GM19463 (cell line): Measurements from ENCODE around the gene TTLL5.

Source experiments
- ATAC-seq: cut with Tn5 transposase; IDR thresholded peaks from one replicate; pipeline ENCODE4 v1.9.1; 2021; ENCODE audit warnings: mild to moderate bottlenecking, moderate library complexity; ENCODE audit not compliant: unreplicated experiment

The TTLL5 gene, protein sequence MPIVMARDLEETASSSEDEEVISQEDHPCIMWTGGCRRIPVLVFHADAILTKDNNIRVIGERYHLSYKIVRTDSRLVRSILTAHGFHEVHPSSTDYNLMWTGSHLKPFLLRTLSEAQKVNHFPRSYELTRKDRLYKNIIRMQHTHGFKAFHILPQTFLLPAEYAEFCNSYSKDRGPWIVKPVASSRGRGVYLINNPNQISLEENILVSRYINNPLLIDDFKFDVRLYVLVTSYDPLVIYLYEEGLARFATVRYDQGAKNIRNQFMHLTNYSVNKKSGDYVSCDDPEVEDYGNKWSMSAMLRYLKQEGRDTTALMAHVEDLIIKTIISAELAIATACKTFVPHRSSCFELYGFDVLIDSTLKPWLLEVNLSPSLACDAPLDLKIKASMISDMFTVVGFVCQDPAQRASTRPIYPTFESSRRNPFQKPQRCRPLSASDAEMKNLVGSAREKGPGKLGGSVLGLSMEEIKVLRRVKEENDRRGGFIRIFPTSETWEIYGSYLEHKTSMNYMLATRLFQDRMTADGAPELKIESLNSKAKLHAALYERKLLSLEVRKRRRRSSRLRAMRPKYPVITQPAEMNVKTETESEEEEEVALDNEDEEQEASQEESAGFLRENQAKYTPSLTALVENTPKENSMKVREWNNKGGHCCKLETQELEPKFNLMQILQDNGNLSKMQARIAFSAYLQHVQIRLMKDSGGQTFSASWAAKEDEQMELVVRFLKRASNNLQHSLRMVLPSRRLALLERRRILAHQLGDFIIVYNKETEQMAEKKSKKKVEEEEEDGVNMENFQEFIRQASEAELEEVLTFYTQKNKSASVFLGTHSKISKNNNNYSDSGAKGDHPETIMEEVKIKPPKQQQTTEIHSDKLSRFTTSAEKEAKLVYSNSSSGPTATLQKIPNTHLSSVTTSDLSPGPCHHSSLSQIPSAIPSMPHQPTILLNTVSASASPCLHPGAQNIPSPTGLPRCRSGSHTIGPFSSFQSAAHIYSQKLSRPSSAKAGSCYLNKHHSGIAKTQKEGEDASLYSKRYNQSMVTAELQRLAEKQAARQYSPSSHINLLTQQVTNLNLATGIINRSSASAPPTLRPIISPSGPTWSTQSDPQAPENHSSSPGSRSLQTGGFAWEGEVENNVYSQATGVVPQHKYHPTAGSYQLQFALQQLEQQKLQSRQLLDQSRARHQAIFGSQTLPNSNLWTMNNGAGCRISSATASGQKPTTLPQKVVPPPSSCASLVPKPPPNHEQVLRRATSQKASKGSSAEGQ (N-terminal part only)

DNA sequence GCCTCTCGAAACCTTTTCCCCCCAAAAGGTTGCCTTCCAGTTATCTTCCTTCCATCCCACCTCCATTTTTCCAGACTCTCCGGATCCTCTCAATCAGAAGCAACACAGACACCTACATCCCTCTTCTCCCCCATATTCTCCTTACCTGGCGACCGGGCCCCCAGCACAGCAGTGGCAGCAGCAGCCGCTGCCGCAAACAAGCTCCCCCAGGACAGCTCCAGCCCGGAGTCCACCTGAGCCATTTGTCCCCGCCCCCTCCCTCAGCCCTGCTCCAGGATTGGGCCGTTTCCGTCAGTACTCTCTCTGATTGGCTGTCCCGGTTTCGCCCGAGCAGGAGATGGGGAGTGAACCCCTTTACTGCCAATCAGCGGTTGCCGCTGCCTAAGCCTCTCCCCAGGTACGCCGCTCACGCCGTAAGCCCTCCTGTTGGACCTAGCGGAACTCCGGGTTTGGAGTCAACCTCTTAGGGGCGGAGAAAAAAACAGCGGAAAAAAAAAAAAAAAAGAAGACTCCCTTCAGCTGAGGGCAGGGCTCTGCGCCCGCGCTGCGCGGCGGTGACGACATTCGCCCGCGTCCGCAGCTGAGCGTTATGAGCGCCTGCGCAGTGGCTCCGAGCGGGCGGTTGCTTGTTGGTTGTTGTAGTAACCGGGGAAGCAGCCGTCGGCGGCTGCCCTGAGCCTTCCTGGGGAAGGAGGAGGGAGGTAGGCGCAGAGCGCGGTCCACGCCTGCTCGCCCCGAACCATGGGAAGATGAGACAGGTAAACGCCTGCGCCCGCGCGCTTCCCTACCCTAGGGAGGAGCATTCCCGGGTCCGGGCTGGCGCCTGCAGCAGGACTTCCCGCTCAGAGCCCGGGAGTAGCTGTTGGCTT, at the start of gene TTLL5, which contains the start of gene ERG28:
TTLL5 (plus strand) TSS at position 617 of the 869 bp plus-strand sequence. CDS start 1,904 bp downstream, outside the sequence.
ERG28 (minus strand) TSS at position 247 of the 869 bp plus-strand sequence. CDS start 3,374 bp downstream, outside the sequence.
- peak; percentile 97 for ATAC-seq

- no peak for ATAC-seq
These were observed 48.9 kb upstream of the TTLL5 start for GRCh38 chr14:75612157-75612556.

DNA sequence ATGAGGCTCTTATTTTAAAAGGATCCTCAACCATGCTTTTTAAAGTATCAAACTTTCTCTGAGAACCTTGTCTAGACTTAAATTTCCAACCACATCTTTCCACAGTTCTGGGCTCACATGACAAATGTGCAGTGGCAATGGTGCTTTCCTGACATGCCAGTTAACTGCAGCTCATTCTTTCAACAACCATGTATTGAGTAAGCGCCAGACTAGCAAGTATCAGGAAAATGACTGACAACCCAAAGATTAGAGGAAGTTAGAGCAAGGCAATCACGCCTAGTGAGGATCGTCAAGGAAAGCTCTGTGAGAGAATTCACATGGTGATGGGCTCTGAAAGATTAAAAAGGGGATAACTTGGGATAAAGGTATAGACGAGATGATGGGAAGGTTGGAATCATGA, 46.9 kb upstream of the TTLL5 start:
- no peak for ATAC-seq

DNA sequence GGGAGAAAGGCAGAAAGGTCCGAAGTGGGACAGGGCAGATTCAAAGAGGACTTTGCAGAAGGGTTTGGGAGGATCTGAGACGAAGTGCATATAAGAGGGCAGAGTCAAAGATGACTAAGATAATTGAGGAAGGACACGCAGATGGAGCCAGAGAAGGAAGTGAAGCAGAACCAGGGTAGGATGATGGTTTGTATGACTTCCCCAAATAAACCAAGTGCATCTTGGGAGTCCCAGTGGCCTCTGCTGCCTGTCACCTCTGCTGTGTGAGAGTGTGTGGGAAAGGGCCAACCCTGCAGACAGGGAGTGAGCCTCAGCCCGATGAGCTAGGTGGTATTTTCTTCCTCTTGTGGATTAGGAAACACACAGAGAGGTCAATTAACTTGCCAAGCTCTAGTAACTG, 45.8 kb upstream of the TTLL5 start:
- ATAC-seq: no peak

DNA sequence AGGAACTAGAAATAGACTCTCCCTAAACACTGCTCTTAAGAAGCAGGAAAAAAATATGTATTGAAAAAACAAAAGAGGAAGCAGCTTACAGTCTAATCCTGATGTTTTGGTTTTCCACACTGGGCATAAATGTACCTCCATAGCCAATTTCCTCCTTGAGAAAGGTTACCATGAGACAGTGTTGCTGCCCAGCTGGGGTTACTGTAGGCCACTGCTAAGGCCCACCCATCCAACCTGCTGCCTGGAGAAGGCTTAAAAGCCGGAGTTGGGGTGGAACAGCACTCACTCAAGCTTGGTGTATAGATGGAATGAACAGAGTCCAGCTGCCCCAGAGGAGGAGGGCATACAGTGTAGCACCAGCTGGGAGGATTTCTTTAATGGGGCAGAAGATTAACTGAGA, 41.5 kb upstream of the TTLL5 start:
- ATAC-seq: no peak

- no peak for ATAC-seq
These were observed 36.0 kb upstream of the TTLL5 start for GRCh38 chr14:75625034-75625433.

GRCh38 chr14:75626396-75626795, 34.6 kb upstream of the TTLL5 start:
- no peak for ATAC-seq

DNA sequence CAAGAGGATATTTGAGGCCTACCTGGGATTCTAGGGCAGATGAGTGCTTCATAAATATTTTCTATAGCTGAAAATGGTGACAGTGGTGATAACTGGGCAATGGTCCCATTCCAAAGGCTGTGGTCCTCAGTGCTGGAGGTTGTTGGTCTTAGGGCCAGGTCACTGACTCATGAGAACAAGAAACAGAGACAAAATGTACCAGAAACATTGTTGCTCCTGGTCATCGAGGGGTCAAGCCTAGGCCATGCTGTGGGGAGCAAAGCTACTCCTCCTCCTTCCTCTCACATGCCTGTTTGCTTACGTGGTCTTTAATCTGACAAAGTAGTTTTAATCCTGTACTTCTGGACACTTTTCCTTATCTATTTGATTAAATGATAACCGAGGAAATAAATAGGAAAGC, 34.2 kb upstream of the TTLL5 start:
- ATAC-seq: no peak

DNA sequence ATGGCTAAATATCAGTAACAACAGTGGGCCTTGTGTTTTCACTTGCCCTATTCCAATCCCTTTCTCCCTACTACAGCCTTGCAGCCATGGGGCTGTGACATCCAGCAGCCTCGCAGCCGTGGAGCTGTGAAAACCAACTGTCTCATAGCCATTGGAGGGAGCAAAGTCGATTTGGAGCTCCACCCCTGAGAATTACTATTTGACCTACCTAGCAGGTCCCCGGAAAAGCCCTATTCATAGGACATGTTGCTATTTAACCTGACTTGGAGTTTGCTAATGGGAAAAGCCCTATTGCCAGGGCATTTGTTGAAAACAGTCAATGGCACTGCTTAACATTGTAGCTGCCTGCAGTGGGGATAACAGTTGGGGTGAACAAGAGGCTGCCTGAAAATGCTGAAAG, 33.6 kb upstream of the TTLL5 start:
- no peak for ATAC-seq

- no peak for ATAC-seq
These were observed 32.2 kb upstream of the TTLL5 start for GRCh38 chr14:75628816-75629215.

DNA sequence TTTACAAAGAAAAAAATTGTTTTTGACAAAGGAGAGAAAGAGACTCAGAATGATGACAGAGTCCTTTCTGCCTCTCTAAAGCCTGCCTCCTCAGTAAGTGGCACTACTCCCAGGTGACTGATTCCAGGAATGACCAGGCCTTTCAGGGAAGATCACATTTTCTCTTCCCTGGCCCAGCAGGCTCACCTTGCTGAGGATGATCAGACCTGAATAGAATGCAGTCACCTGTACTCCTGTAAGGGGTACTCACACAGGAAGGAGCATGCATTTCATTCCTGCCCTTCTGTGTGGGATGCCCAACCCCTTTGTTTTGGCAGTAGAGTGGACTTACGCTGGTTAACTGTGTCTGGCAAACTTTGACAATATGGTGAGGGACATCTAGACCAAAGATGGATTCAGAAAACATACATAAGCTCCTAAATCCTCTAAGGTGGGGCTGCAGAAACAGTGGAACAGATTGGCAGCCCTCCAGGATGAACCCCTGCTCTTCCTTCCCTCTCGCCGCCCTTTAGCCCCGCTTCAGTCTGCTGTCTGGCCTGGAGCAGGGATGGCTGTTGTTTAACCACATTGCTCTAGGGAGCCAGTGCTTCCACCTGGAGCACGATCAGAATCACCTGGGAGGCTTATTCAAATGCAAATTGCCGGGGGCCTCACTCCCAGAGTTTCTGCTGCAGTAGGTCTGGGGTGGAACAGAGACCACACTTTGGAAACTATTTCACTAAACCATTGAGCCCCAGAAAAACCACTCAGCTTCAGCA, 30.2 kb upstream of the TTLL5 start:
- no peak for ATAC-seq

DNA sequence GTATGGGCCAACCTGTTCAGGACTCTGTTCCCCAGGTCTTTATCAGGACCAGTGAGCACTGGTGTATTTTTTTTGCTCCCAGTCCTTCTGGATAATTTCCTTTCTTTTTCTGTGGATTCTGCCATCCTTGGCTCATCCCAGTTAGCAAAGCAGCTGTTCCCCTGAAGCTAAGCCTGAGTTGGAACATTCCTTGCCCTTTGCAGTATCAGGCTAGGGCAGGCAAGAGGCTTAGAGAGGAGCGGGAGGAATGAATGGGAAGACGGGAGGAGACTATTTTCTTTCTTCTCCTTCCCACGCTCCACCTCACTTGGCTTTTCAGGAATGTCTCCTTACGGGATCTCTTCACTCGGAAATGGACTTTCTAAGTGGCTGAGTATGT, 29.6 kb upstream of the TTLL5 start:
- no peak for ATAC-seq

- no peak for ATAC-seq
These were observed 26.2 kb upstream of the TTLL5 start for GRCh38 chr14:75634848-75635247.

- no peak for ATAC-seq
These were observed 24.9 kb upstream of the TTLL5 start for GRCh38 chr14:75636100-75636692.

- ATAC-seq: no peak
These were observed 20.2 kb upstream of the TTLL5 start for GRCh38 chr14:75640876-75641275.

- no peak for ATAC-seq
These were observed 17.1 kb upstream of the TTLL5 start for GRCh38 chr14:75643985-75644384.

DNA sequence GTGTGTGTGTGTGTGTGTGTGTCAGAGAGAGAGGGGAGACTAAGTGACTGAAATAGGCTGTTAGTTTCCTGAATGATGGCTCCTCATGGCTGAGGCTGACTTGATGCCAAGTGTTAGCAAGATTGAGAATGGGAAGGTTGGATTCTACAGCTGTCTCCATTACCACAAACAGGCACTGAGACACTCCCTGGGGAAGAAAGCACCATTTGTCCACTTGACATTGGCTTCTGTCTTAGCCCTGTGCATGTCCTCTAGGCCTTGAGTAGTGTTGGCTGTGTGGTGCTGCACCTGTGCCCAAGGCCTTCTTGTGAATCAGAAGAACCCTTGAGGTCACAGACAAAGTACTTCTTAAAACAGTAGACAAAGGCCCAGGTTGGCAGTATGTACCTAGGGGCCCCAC, 16.0 kb upstream of the TTLL5 start:
- no peak for ATAC-seq

DNA sequence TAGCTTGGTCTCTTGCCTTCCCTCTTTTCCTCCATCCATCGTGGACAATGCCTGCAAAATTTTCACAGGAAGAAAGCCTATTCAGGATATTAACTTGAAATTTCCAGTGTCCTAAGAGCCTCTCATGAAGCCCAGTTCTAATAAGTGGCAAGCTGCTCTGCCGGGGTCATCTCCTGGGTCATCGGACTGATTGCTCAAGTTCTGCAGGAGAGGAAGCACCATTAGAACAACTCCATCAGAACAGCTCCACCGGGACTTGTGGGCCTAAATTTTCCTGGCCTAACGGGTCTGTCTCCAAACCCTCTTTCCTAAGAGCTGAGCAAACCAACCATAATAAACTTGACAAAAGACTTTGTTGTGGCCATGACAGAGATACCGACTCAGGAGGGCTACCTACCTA, 14.3 kb upstream of the TTLL5 start:
- ATAC-seq: no peak

DNA sequence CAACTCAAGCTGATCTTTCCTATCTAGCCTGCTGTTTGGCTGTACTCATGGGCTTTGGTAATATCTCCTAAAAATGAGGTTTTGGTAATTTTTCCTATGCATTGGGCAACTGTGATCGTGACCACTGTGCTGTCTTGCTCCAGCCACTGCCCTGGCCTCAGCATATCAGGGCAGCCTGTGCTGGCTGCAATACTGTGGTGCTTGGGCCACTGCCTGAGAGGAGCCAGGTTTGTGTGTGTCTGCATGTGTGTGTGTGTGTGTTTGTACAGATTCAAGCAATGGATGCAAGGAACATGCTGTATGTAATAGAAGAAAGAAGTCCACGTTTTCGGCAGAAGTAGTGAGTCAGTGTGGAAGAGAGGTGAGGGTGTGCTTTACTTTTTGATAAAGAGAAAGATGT, 13.4 kb upstream of the TTLL5 start:
- ATAC-seq: no peak
